NCI-H446 (cell line): ENCODE results near the gene CILP.

ENCODE experiments used
- DNase-seq, 2 experiments: peaks; one replicate each; lab custom pipeline; 2025; lab: John Stamatoyannopoulos, UW

Gene CILP

GRCh38 chr15:65147902-65148301, 63.4 kb downstream of the CILP start:
- DNase-seq, result no peak

GRCh38 chr15:65146438-65146837, 64.8 kb downstream of the CILP start:
- no peak for DNase-seq
